HepG2 (cell line): Measurements from ENCODE around the gene SH3GLB2. TPM values are rescaled to one million over a fixed set of nuclear protein-coding genes. Genes with fewer than 3 reads are reported as not detected.

Experiments used
- ATAC-seq: fragments of 200-7000 bp; cut with Tn5 transposase; 3 replicates; pipeline ENCODE4 v1.9.1; 2020; ENCODE audit warnings: mild to moderate bottlenecking, moderate library complexity
- BruUV-seq: library from RNA; stranded (reverse); fragments of 400-500 nt; replicated peaks from 2 replicates; lab custom pipeline; 2021; lab: Mats Ljungman, UMichigan
- CTCF ChIA-PET: fragments of 300-600 bp; formaldehyde crosslinking; extraction: SDS; loops from one replicate; lab custom pipeline; 2021; ENCODE audit warnings: low total read pairs, inconsistent platforms, low intra/inter-chr PET ratio; lab: Yijun Ruan, JAX
- POLR2A ChIA-PET: fragments of 350-600 bp; sonication (Branson Sonifier 250); formaldehyde crosslinking; loops from one replicate; lab custom pipeline; 2020; ENCODE audit warnings: antibody characterized with exemption, inconsistent platforms; lab: Yijun Ruan, JAX
- DNase-seq: peaks from one replicate; pipeline ENCODE4 v3.0.0-alpha.2; 2015; ENCODE audit warnings: low spot score
- FAIRE-seq: peaks from 3 replicates; lab custom pipeline; 2011; peaks lifted over from hg19 to GRCh38; lab: Jason Lieb, UNC
- H2AFZ ChIP-seq: one replicate; pipeline ENCODE4 v1.6.1; 2011; ENCODE audit warnings: low read length, inconsistent platforms
- H3K27ac ChIP-seq: fragments of 300-600 bp; 3 replicates; pipeline ENCODE4 v1.8.0; 2011; ENCODE audit warnings: mixed run types, mild to moderate bottlenecking, mixed read lengths, low read length, inconsistent platforms; ENCODE audit not compliant: insufficient read depth; ENCODE audit errors: extremely low read length
- H3K27me3 ChIP-seq, 2 experiments: fragments of 200-600 bp in 1 of 2; 2 replicates in 1 of 2; 3 replicates in 1 of 2; pipeline versions ENCODE4 v1.6.0 to v1.8.0; 2011; ENCODE audit warnings: low read length in 2 of 2, mild to moderate bottlenecking in 2 of 2, moderate library complexity in 2 of 2, inconsistent platforms in 1 of 2; ENCODE audit not compliant: insufficient read depth in 2 of 2, control insufficient read depth in 1 of 2
- H3K36me3 ChIP-seq, 2 experiments: fragments of 200-600 bp in 1 of 2; replicated peaks in 1 of 2; 2 replicates in 1 of 2; 3 replicates in 1 of 2; pipeline versions ENCODE4 v1.5.1 to v1.8.0; 2011; ENCODE audit warnings: low read length in 2 of 2, inconsistent platforms in 1 of 2; ENCODE audit not compliant: insufficient read depth in 2 of 2, control insufficient read depth in 1 of 2
- H3K4me1 ChIP-seq: 2 replicates; pipeline ENCODE4 v1.5.1; 2012; ENCODE audit warnings: low read length, inconsistent platforms; ENCODE audit not compliant: insufficient read depth
- H3K4me2 ChIP-seq: 2 replicates; pipeline ENCODE4 v1.6.0; 2011; ENCODE audit warnings: low read depth, low read length, inconsistent platforms
- H3K4me3 ChIP-seq, 3 experiments: fragments of 200-600 bp in 1 of 3; sonication (generic), shearing (Covaris generic) in 1 of 3; replicated peaks in 1 of 3; 2 replicates each; pipeline ENCODE4 v1.5.1; 2011 to 2016; ENCODE audit warnings: low read length in 3 of 3, inconsistent platforms in 2 of 3, low read depth in 2 of 3, mild to moderate bottlenecking in 2 of 3, control low read depth in 1 of 3, mixed read lengths in 1 of 3; ENCODE audit not compliant: insufficient read depth in 1 of 3
- H3K79me2 ChIP-seq: one replicate; pipeline ENCODE4 v1.6.1; 2011; ENCODE audit warnings: low read length, inconsistent platforms; ENCODE audit not compliant: insufficient read depth
- H3K9ac ChIP-seq: 2 replicates; pipeline ENCODE4 v1.6.0; 2011; ENCODE audit warnings: mild to moderate bottlenecking, low read depth, low read length, inconsistent platforms; ENCODE audit not compliant: insufficient read depth
- H3K9me3 ChIP-seq: 2 replicates; pipeline ENCODE4 v1.5.1; 2012; ENCODE audit warnings: mild to moderate bottlenecking, low read length
- H4K20me1 ChIP-seq: 2 replicates; pipeline ENCODE4 v1.6.0; 2011; ENCODE audit warnings: inconsistent platforms, mild to moderate bottlenecking, low read length, moderate library complexity; ENCODE audit not compliant: insufficient read depth
- ARID2 ChIP-seq: sonication (generic); formaldehyde crosslinking; IDR thresholded peaks from 2 replicates; pipeline ENCODE4 v1.8.1; 2022; ENCODE audit warnings: mild to moderate bottlenecking, missing genetic modification reagents, borderline replicate concordance
- FUBP1 ChIP-seq: sonication (generic); formaldehyde crosslinking; IDR thresholded peaks from 2 replicates; pipeline ENCODE4 v1.5.1; 2020; ENCODE audit warnings: missing genetic modification reagents, mild to moderate bottlenecking, borderline replicate concordance
- HNRNPLL ChIP-seq: fragments of 200-400 bp; formaldehyde crosslinking; IDR thresholded peaks from 2 replicates; pipeline ENCODE4 v1.6.1; 2017; ENCODE audit warnings: mild to moderate bottlenecking, low read depth, low read length; ENCODE audit not compliant: poor library complexity, severe bottlenecking
- IRF2 ChIP-seq: IDR thresholded peaks from 2 replicates; pipeline ENCODE4 v1.6.1; 2018; ENCODE audit warnings: missing genetic modification reagents, missing compliant biosample characterization
- JARID2 ChIP-seq: sonication (generic); formaldehyde crosslinking; IDR thresholded peaks from 2 replicates; pipeline ENCODE4 v1.8.1; 2023; ENCODE audit warnings: missing genetic modification reagents, inconsistent platforms; ENCODE audit not compliant: insufficient replicate concordance
- KAT8 ChIP-seq: IDR thresholded peaks from 2 replicates; pipeline ENCODE4 v1.6.1; 2016; ENCODE audit warnings: missing genetic modification reagents, missing compliant biosample characterization
- NONO ChIP-seq, 2 experiments: fragments of 450-650 bp in 1 of 2; sonication (generic) in 1 of 2; formaldehyde crosslinking in 1 of 2; IDR thresholded peaks in 1 of 2; conservative IDR thresholded peaks in 1 of 2; 2 replicates each; pipeline versions ENCODE4 v1.6.1 to v1.8.0; 2017 to 2022; ENCODE audit warnings: mild to moderate bottlenecking in 1 of 2, missing genetic modification reagents in 1 of 2, moderate library complexity in 1 of 2
- RFXAP ChIP-seq: sonication (generic); formaldehyde crosslinking; IDR thresholded peaks from 2 replicates; pipeline ENCODE4 v1.4.0; 2020; ENCODE audit warnings: missing genetic modification reagents, borderline replicate concordance
- TRAFD1 ChIP-seq: sonication (generic); formaldehyde crosslinking; IDR thresholded peaks from 2 replicates; pipeline ENCODE4 v1.5.1; 2020; ENCODE audit warnings: missing genetic modification reagents, mild to moderate bottlenecking, borderline replicate concordance
- ZNF354B ChIP-seq: sonication (generic); formaldehyde crosslinking; IDR thresholded peaks from 2 replicates; pipeline ENCODE4 v1.8.0; 2022; ENCODE audit warnings: mild to moderate bottlenecking, missing genetic modification reagents
- ZNF484 ChIP-seq: sonication (generic); formaldehyde crosslinking; IDR thresholded peaks from 2 replicates; pipeline ENCODE4 v1.5.1; 2020; ENCODE audit warnings: mild to moderate bottlenecking, low read depth, missing genetic modification reagents, borderline replicate concordance
- ZNF530 ChIP-seq: sonication (generic); formaldehyde crosslinking; IDR thresholded peaks from 2 replicates; pipeline ENCODE4 v1.5.0; 2020; ENCODE audit warnings: low read depth, mild to moderate bottlenecking, missing genetic modification reagents
- ZNF781 ChIP-seq: sonication (generic); formaldehyde crosslinking; IDR thresholded peaks from 2 replicates; pipeline ENCODE4 v1.5.1; 2020; ENCODE audit warnings: borderline replicate concordance, mild to moderate bottlenecking, missing genetic modification reagents; ENCODE audit errors: not compliant biosample characterization
- ZSCAN30 ChIP-seq: sonication (generic); formaldehyde crosslinking; IDR thresholded peaks from 2 replicates; pipeline ENCODE4 v1.5.0; 2020; ENCODE audit warnings: mild to moderate bottlenecking, missing genetic modification reagents
- WGBS: methylation state at CpG from one replicate; pipeline ENCODE4 v1.1.6; 2017; ENCODE audit warnings: low lambda C conversion rate; 5-methylcytosine and 5-hydroxymethylcytosine counted together
- in situ Hi-C: cut with HindIII; loops from 2 replicates; pipeline ENCODE4 v1.10.0; 2017; ENCODE audit warnings: low pct_unique_long_range_greater_than_20kb; ENCODE audit not compliant: extremely low pct_ligation_motif_present
- intact Hi-C: fragments of 100-400 bp; cut with micrococcal nuclease; formaldehyde crosslinking; loops from one replicate; pipeline ENCODE4 v1.10.0; 2022; ENCODE audit not compliant: unreplicated experiment
- polyA plus RNA-seq, 8 experiments: library from polyadenylated mRNA; depleted of rRNA in 3 of 8; stranded (reverse) in 7 of 8; unstranded in 1 of 8; fragments of >200 nt; fragmentation: Illumina TruSeq in 4 of 8; extraction: Trizol in 4 of 8; gene quantifications; 2 replicates each; pipeline versions ENCODE4 v1.2.1 to v1.2.3, GENCODE V29; 2011 to 2016; ENCODE audit warnings: low read depth in 4 of 8, missing spikeins in 1 of 8, mixed read lengths in 1 of 8; ENCODE audit not compliant: insufficient read depth in 1 of 8
- total RNA-seq, 5 experiments: library from RNA; depleted of rRNA; stranded (reverse); fragments of >200 nt; fragmentation: Illumina TruSeq; extraction: Trizol; gene quantifications; 2 replicates each; pipeline ENCODE4 v1.2.3, GENCODE V29; 2016; ENCODE audit warnings: low read depth in 1 of 5
- TF ChIP-seq, protein P1 (sequence below): sonication (generic); formaldehyde crosslinking; IDR thresholded peaks from 2 replicates; pipeline ENCODE4 v1.9.0; 2021; ENCODE audit warnings: missing genetic modification reagents, mild to moderate bottlenecking, borderline replicate concordance
- TF ChIP-seq, protein P2 (sequence below): sonication (generic); formaldehyde crosslinking; IDR thresholded peaks from 2 replicates; pipeline ENCODE4 v1.8.1; 2023; ENCODE audit warnings: mild to moderate bottlenecking, inconsistent platforms, moderate library complexity, missing genetic modification reagents, borderline replicate concordance

SH3GLB2 gene
- total and polyA plus RNA-seq, 2 of the 13 experiments (the other 11 are each of a cell fraction or from before 2014, with no cell fraction given), result 24.0 to 40.6 TPM

- BruUV-seq, result no TSS peak
- no peak overlapping the region for H3K27ac ChIP-seq
- no peak for TF ChIP-seq ZSCAN30
- no peak for TF ChIP-seq RFXAP (CRISPR knock-in tag)
- no peak for TF ChIP-seq KAT8 (CRISPR knock-in tag)
- TF ChIP-seq JARID2 (CRISPR knock-in tag), result no peak
- no peak for TF ChIP-seq IRF2 (CRISPR knock-in tag)
- no peak for TF ChIP-seq ARID2 (CRISPR knock-in tag)
- no peak for TF ChIP-seq ZNF484 (CRISPR knock-in tag)
- TF ChIP-seq HNRNPLL, result no peak
- TF ChIP-seq ZNF781, result no peak
- no peak for TF ChIP-seq ZNF530 (CRISPR knock-in tag)
- TF ChIP-seq, protein P1, sequence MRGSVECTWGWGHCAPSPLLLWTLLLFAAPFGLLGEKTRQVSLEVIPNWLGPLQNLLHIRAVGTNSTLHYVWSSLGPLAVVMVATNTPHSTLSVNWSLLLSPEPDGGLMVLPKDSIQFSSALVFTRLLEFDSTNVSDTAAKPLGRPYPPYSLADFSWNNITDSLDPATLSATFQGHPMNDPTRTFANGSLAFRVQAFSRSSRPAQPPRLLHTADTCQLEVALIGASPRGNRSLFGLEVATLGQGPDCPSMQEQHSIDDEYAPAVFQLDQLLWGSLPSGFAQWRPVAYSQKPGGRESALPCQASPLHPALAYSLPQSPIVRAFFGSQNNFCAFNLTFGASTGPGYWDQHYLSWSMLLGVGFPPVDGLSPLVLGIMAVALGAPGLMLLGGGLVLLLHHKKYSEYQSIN (CRISPR knock-in tag), result no peak
- no peak for TF ChIP-seq FUBP1 (CRISPR knock-in tag)
- no peak for TF ChIP-seq ZNF354B (CRISPR knock-in tag)
- no peak for TF ChIP-seq NONO (IDR thresholded peaks at IDR 0.05)
- no peak for TF ChIP-seq NONO (CRISPR knock-in tag; conservative IDR thresholded peaks at IDR 0.05)
- TF ChIP-seq, protein P2, sequence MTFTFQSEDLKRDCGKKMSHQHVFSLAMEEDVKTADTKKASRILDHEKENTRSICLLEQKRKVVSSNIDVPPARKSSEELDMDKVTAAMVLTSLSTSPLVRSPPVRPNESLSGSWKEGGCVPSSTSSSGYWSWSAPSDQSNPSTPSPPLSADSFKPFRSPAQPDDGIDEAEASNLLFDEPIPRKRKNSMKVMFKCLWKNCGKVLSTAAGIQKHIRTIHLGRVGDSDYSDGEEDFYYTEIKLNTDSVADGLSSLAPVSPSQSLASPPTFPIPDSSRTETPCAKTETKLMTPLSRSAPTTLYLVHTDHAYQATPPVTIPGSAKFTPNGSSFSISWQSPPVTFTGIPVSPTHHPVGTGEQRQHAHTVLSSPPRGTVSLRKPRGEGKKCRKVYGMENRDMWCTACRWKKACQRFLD (CRISPR knock-in tag), result no peak
- TF ChIP-seq TRAFD1 (CRISPR knock-in tag), result no peak
Measured at GRCh38 chr9:129069862-129070641, 41.9 kb upstream of the SH3GLB2 start.

More at GRCh38 chr9:129069862-129070641, 41.9 kb upstream of the SH3GLB2 start:
- Histone ChIP-seq H3K27me3 (no peaks in the 10 kb centered on the region), H4K20me1 (no peaks in the 10 kb centered on the region), H2AFZ (no peak overlapping the region), H3K36me3 (peaks cover 3 to 19% of the 10 kb centered on the region in 2 experiments; a peak in 4 of 5 replicates), H3K9me3 (no peaks in the 10 kb centered on the region), H3K4me1 (peaks cover 13% of the 10 kb centered on the region), H3K9ac (no peak overlapping the region), H3K4me3 (no peak overlapping the region), H3K79me2 (no peaks in the 10 kb centered on the region), H3K4me2 (no peak overlapping the region)
- no peak for FAIRE-seq
- peak; percentile 21; the same call in 2 of the 3 replicates for ATAC-seq
- ChIA-PET POLR2A (interaction anchor here (0.9 kb wide), 1 partner anchor 11 kb away, joined by 3 read pairs; the partner anchor contains the start of gene DOLPP1), CTCF (no interaction called here)
- DNase-seq, result no peak
- intact Hi-C loops (no loop called here), in situ Hi-C loops (no loop called here)
- 94% methylated on average over 15 of the region's 26 CpGs for WGBS
